ENCODE measurements around the gene PNKP.

Gene PNKP

DNA sequence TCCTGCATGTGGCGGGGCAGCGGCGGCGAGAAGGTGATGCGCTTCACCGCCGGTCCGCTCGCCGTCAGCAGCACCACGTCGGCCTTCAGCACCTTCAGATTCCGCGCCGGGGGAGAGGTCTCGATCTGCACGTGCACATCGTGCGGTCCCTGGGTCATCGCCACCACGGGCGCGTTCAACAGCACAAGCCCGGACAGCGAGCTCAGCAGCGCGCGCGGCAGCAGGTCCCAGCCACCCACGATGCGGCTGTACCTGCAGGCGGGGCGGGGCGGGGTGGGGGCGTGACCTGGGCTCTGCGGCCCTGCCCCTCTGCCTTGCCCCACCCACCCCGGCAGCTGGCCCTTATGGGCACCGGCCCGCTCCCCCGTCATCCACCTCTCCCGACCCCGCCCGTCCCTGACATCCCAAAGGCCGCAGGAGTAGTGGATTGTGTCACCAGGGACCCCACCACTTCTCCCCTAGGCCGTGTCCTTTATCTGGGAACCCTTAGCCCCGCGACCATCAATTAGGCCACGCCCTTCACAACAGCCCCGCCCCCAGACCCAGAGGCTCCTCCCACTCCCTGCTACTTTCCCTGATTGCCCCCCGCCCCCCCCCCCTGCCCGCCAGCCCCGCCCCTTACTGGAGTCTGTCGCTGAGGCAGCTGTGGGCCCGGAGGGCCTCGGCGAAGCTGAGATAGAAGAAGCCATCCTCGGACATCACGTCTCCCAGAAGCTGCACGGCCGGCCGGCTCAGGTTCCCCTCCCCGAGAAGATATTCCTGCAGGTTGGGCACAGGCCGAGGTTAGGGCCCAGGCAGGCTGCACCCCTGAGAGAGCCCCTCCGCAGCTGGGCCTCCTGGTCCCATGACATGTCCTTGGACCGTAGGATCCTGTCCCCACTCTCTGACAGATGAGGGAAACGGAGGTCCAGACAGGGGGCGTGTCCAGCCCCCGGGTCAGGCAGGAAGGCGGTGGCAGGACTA lies 23.3 kb upstream of the PNKP start:
- peak in 1 of 2 donors; percentile 54 for DNase-seq (ENCODE audit: low read depth in 1 of 2, low spot score in 1 of 2)

DNA sequence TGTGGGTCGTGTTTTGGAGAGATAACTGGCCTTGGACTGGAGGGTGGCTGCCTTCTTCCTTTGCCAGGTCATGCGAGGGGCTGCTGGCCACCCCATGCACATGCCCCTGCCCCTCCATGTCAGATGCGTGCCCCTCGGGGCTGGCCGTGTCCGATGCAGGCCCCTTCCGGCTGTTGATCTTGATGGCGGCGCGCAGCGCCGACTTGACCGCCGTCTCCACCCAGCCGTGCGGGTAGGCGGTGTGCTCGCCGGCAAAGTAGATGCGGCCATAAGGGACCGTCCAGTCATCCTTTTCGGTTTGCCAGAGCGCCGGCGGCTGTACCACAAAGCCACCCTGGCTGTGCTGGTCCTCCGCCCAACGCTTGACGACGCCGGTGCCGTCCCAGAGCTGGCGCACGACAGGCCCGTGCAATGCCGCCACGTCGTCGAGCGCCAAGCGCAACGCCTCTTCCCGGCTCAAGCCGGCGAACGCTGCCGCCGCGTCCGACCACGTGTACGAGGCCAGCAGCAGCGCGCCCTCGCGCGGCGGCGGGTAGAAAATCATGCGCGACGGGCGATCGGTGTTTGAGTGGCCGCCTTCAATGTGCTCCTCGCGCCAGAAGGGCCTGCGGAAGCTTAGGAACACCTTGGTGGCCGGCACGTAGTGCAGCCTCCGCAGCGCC lies 22.4 kb upstream of the PNKP start:
- peak; percentile 50 to 52 for DNase-seq (ENCODE audit: low read depth in 1 of 2, low spot score in 1 of 2)

DNA sequence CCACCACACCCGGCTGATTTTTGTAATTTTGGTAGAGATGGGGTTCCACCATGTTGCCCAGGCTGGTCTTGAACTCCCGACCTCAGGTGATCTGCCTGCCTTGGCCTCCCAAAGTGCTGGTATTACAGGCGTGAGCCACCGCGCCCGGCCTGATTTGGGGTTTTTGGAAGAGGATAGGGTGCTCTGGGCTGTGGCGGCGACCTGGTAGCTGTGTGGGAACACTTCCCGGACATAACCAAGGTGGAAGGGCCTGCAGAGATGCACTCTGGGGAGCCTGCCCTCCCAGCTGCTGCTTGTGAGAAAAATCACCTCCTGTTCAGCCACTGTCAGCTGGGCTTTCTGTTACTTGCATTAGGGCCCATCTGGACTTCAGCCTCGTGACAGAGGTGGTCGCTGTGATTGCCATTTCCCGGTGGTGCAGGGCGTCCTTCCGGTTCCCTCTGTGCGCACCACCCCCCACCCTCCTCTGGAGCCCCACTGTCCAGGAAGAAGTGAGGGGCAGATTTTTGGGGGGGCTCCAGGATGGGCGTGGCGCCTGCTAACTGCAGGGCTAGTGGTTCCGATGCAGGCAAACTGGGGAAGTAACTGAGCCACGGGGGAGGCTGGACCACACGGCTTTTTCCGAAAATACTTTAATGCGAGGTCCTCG lies 21.8 kb upstream of the PNKP start:
- no peak for DNase-seq (ENCODE audit: low read depth in 1 of 2, low spot score in 1 of 2)

DNA sequence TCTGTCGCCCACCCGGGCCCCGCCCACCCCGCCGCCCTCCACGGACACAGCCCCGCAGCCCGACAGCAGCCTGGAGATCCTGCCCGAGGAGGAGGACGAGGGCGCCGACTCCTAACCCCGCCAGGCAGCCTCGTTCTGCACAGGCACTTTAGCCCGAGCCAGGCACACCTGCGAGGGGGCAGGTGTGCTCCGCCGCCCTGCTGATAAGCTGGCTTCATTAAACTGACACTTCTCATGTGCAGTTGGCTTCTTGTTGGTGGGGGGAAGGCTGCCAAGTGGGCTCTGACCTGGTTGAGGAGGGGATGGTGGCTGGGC lies 21.1 kb upstream of the PNKP start:
- no peak for DNase-seq (ENCODE audit: low read depth in 1 of 2, low spot score in 1 of 2)

DNA sequence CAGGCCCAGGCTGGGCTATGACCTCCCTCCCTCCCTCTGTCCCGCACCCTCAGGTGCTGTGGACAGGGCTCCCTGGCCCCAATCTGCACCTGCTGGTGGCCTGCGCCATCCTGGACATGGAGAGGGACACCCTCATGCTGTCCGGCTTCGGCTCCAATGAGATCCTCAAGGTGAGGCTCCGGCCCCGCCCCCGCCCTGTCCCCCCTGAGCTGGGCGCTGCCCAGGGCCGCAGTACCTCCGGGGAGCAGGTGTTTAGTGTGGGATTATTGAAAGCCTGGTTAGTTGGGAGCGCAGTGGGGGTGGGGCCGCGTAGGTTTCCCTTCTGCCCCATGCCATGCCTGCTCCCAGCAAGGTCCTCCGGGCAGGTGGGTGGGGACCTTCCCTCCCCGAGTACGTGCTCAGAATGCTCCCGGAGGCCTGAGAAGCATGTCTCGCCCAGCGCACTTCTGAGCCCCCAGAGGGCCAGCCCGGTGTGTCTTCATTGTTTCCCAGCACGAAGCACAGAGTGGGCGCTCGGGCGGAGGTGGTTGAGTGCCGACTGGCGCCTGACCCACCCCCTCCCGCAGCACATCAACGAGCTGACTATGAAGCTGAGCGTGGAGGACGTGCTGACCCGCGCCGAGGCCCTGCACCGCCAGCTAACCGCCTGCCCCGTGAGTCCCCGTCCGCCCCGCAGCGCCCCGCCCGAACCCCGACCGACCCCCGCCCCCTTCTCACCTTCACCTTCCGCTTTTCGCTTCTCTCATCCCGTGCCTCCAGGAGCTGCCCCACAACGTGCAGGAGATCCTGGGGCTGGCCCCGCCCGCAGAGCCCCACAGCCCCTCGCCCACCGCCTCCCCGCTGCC lies 20.5 kb upstream of the PNKP start:
- no peak for DNase-seq (ENCODE audit: low read depth in 1 of 2, low spot score in 1 of 2)

DNA sequence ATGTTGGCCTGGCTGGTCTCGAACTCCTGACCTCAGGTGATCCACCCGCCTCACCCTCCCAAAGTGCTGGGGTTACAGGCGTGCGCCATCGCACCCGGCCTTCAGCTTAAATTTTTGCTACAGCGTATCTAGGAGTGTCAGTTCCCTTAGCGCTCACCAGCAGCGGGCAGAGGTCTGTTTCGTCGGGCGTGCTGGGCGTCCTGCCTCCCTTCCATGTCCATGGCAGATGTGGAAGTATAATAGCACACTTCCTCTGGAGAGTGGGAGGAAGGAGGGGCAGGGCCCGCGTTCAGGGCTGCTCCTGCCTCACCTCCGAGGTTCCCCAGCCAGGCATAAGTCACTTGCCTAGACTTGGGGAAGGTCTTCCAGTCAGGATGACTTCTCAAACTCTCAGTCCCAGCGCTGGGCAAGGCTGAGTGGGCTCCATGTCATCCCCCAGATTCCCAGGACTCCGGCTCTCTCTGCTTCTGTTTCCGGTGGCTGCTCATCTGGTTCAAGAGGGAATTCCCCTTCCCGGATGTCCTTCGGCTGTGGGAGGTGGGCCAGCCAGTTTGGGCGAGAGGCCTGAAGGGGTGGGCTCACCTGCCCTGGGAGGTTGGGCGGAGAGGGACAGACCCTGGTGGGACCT lies 19.8 kb upstream of the PNKP start:
- DNase-seq (ENCODE audit: low read depth in 1 of 2, low spot score in 1 of 2), result no peak

DNA sequence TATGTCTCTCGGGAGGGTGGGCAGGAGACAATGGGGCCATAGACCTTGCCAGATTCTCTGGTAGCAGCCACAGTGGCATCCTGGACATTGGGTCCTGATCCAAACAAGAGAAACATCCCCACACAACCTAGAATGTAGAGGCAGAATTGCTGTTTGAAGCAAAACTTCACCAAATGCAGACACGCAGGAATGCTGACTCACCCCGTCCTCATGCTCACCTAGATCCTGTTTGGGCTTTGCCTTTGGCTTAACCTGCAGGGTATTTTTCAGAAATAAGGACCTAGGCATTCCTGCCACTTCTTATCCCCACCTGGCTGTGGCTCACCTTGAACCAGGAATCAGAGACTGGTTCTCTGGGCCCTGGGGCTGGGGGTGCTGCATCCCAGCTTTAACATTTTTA lies 17.4 kb upstream of the PNKP start:
- no peak for DNase-seq (ENCODE audit: low read depth in 1 of 2, low spot score in 1 of 2)

DNA sequence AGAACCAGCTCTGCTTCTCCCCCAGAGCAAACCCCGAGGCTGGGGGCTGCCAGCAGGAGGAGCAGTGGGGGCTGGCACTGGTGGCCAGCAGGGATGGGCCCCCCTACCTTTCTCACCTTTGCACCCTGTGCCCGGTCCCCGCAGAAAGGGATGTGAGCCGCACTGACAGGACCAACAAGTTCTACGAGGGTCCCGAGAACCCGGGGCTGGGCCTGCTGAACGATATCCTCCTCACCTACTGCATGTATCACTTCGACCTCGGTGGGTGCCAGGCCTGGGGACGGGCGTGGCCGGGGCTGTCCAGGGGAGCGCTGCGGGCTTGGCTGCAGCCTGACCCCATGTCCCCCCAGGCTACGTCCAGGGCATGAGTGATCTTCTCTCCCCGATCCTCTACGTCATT lies 16.7 kb upstream of the PNKP start:
- no peak for DNase-seq (ENCODE audit: low read depth in 1 of 2, low spot score in 1 of 2)

DNA sequence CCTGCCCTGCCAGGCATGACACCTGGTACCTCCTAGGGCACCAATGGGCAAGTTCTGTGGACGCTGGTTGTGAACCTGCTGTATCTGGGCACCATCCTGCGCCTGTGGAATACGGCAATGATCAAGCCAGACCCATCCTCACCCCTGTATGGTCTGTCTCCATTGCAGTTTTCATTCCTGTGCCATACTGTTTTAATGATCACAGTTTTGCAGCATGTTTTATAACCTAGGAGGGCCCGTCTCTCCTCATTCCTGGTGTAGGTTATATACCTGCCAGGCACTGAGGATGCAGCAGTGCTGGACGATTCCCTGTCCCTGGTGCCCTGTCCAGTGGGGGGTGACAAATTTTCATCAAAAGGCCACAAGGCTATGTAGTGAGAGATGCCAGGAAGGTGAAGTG lies 15.7 kb upstream of the PNKP start:
- no peak for DNase-seq (ENCODE audit: low read depth in 1 of 2, low spot score in 1 of 2)

DNA sequence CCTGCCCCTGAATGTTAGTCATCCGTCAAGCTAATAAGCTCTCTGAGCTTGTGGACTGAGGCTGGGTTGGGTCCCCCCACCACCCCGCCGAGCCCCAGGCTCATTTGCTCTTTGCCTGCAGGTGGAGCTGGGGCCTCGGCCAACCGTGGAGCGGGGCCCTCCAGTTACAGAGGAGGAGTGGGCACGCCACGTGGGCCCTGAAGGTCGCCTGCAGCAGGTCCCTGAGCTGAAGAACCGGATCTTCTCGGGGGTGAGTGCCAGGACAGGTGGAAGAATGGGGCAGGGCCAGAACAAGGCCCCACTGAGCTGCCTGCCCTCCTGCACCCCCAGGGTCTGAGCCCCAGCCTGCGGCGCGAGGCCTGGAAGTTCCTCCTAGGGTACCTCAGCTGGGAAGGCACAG lies 15.3 kb upstream of the PNKP start:
- DNase-seq (ENCODE audit: low read depth in 1 of 2, low spot score in 1 of 2), result no peak

DNA sequence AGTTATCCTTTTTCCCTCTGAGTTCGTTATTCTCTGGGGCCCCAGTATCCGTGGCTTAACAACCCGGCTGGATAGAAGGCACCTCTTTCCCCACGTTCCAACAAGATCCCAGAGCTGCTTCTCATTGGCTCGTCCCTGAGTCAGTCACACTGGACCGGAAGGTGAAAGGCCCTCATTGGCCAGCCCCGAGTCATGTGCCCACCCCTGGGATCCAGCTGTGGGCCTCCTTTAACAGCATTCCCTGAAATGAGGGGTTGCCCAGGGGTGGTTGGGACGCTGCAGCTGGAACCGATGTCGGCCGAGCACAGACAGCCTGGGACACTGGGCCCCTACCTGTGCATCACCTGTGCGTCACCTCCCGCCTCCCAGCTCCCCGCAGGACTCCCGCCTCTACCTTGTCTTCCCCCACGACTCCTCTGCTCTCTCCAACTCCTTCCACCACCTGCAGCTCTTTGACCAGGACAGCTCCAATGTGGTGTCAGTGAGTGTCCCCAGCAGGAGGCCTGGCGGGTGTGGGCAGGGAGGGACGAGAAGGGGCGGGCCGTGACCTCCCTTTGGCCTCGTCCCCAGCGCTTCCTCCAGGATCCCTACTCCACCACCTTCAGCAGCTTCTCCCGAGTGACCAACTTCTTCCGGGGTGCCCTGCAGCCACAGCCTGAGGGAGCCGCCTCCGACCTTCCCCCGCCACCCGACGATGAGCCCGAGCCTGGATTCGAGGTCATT lies 14.5 kb upstream of the PNKP start:
- no peak for DNase-seq (ENCODE audit: low read depth in 1 of 2, low spot score in 1 of 2)

DNA sequence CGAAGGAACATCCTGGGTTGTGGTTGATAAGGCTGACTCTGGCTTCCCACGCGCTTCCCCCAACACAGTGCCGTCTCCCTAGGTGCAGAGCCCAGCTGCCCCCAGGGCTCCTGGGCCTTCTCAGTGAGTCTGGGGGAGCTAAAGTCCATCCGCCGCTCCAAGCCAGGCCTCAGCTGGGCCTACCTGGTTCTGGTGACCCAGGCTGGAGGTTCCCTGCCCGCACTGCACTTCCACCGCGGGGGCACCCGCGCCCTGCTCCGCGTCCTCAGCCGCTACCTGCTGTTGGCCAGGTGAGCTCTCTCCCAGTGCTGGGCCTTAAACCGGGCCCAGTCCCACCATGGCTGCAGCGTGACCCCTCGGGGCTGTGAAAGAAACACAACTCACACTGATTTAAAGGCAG lies 13.8 kb upstream of the PNKP start:
- DNase-seq (ENCODE audit: low read depth in 1 of 2, low spot score in 1 of 2), result no peak

DNA sequence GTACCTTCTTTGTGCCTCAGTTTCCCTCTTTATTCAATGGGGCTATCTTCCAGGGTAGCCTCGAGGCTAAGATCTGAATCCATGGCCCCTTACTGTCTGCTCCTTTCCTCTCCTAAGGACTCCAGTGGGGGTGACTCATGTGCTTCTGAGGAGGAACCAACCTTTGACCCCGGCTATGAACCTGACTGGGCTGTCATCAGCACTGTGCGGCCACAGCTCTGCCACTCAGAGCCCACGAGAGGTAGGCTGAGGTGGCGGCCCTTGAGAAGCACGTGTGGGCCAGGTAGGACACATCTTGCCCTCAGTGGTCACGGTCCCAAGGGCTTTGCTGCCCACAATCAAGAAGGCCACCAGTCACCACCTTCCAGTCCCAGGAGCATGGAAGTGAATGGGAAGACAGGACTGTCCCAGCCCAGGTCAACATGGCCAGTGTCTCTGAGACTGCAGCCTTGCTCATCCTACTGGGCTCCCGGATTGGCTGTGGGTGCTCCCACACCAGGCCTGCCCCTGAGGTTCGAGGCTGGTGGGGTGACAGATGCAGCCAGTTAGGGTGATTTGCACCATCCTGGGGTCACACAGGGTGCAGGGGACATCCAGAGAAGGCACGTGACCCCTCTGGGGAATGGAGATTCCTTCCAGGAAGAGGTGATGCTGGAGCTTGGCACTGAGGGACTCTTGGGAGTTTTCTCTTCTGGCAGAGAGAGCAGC lies 12.9 kb upstream of the PNKP start:
- no peak for DNase-seq (ENCODE audit: low read depth in 1 of 2, low spot score in 1 of 2)

DNA sequence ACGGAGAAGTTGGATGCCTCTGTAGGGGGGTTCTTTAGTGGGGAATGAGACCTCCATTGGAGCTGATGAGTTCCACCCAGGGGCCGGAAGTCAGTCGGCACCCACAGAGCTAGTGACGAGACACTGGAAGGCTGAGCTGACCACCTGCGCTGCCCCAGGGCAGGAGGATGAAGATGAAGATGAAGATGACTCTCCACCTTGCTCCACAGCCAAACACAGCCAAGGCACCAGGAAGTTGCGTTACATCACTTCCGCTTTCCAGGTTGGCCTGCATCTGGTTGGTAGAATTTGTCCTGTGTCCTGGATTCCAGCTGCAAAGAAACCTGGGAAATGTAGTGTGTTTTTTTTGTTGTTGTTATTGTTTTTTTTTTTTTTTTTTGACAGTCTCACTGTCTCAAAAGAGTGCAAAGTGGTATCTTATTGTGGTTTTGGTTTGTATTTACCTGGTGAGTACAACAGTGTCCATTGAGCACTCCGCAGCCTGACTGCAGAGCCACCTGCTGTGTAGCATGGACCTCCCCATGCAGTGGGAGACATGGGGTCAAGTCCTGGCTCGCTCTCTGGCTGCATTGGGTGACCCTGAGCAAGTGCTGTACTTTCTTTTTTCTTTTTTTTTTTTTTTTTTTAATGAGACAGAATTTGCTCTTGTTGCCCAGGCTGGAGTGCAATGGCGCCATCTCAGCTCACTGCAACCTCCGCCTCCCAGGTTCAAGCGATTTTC lies 12.0 kb upstream of the PNKP start:
- DNase-seq (ENCODE audit: low read depth in 1 of 2, low spot score in 1 of 2), result no peak

DNA sequence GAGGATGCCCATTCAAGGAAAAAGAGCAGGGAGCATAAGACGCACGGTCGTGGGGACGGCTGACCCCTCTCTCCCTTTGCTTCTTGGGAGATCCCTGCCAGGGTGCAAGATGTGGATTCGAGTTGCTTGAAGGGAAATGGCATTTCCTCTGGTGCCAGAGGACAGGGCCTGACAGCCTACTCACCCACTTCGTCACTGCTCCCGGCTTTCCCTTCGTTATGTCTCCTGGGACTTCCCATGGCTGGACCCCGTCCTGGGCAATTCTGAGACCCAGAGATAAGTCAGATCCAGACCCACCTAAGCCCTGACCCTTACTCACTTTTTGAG lies 11.3 kb upstream of the PNKP start:
- no peak for DNase-seq (ENCODE audit: low read depth in 1 of 2, low spot score in 1 of 2)

DNA sequence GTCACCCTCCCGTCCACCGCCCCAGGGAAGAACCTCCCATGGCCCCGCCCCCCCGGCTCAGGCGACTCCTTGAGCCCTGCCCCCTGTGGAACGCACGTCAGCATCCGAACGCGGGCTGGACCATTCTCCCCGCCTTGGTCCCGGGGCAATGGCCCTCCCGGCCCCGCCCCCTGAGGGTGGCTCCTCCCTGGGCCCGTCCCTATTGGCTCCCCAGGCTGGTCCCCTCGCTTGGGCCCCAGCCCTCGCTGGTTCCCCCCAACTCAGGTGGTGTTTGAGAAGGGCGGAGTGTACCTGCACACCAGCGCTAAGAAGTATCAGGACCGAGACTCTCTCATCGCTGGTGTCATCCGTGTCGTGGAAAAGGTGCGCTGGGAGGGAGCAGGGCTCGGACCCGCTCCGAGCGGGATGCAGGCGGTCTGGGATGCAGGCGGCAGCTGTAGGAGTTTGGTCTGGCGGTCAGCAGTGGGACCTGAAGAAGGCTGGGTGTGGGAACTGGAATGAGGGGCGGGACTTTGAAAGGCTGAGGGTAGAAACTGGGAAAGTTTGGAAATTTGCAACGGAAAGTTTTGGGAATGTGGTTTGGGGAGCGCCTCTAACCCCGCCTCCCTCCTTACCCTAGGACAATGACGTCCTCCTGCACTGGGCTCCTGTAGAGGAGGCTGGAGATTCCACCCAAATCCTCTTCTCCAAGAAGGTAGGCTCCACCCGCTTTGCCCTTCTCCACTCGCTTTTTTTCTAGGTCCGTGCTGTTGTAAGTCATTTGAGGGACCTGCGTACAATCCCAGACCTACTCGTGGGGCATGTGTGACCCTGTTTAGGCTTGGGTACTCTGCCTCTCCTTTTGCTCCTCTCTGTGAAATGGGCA lies 10.7 kb upstream of the PNKP start:
- DNase-seq (ENCODE audit: low read depth in 1 of 2, low spot score in 1 of 2), result peak in 1 of 2 donors; percentile 98

DNA sequence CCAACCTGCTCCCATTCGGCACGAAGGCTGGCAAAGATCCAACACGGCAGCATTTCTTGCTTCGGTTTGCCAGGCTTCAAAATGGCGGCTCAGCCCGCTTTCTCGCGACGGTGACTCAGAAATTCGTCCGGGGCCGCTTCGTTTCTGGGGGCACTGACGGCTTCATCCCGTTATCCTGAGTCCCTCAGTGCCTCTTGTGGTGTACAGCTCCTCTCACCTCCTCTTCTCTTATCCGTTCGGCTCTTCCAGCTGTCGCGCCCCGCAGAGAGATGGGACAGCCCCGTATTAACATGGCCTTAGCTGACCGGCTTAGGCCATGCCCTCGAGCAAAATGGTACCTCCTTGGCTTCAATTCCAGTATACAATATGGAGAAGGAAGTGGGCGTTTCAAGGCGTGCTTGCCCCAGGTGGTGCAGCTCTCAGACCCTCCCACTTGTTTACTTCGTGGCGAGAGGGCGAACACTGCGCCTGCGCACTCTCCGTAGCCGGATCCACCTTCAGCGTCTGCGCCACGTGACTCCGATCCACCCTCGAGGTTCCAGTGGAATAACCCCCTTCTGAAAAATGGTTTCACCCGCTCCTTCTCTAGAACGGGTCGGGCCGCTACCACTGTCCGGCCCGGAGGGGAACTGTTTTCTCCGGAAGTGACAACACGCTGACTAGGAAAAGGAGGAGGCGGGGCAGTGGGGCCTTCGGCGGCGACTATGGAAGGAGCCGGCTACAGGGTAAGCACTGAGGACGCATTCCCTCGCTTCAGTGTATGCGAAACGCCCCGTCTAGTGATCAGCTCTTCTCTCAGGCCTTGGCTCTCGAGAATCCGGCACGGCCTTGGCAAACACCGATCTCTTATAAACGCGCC lies 9.9 kb upstream of the PNKP start, which contains the start of the genes AKT1S1 and TBC1D17:
AKT1S1 (minus strand) TSS at position 336 of the 859 bp plus-strand sequence. CDS start 4,060 bp downstream, outside the sequence.
TBC1D17 (plus strand) TSS at position 683 of the 859 bp plus-strand sequence; CDS start at position 705, 22 bp downstream.
- peak; percentile 94 to 99 for DNase-seq (ENCODE audit: low read depth in 1 of 2, low spot score in 1 of 2)
